SH-SY5Y (cell line): ENCODE measurements around the gene NAPG.

Experiments
- GATA2 ChIP-seq: IDR thresholded peaks from 2 replicates; pipeline ENCODE4 v1.6.1; 2011; ENCODE audit warnings: mild to moderate bottlenecking, low read depth, low read length
- GATA3 ChIP-seq: IDR thresholded peaks from 2 replicates; pipeline ENCODE4 v1.6.1; 2011; ENCODE audit warnings: low read depth, mild to moderate bottlenecking, low read length, moderate library complexity

The NAPG gene

GRCh38 chr18:10524507-10525370 is 1.1 kb upstream of the NAPG start:
- TF ChIP-seq GATA3, result no peak
- no peak for TF ChIP-seq GATA2

- TF ChIP-seq GATA2 (no peak), GATA3 (no peak)
Observed at GRCh38 chr18:10525371-10525691, 496 bp upstream of the NAPG start.

- no peak for TF ChIP-seq GATA2
- no peak for TF ChIP-seq GATA3
Observed at GRCh38 chr18:10526561-10526949, 728 bp downstream of the NAPG start.

GRCh38 chr18:10528439-10528838 is 2.6 kb downstream of the NAPG start:
- TF ChIP-seq GATA2 (no peak), GATA3 (no peak)

- TF ChIP-seq GATA2, result no peak
- no peak for TF ChIP-seq GATA3
Observed at GRCh38 chr18:10530002-10530401, 4.2 kb downstream of the NAPG start.

GRCh38 chr18:10530852-10531251 is 5.0 kb downstream of the NAPG start:
- no peak for TF ChIP-seq GATA2
- TF ChIP-seq GATA3, result no peak

GRCh38 chr18:10533111-10533510 is 7.3 kb downstream of the NAPG start:
- TF ChIP-seq GATA2 (no peak), GATA3 (no peak)

GRCh38 chr18:10536280-10536679 is 10.5 kb downstream of the NAPG start:
- TF ChIP-seq GATA3 (no peak), GATA2 (no peak)

GRCh38 chr18:10537765-10538164 is 11.9 kb downstream of the NAPG start:
- TF ChIP-seq GATA3 (no peak), GATA2 (no peak)

GRCh38 chr18:10543277-10543676 is 17.4 kb downstream of the NAPG start:
- no peak for TF ChIP-seq GATA2
- no peak for TF ChIP-seq GATA3

- TF ChIP-seq GATA3 (no peak), GATA2 (no peak)
Observed at GRCh38 chr18:10544093-10544748, 18.4 kb downstream of the NAPG start.

- TF ChIP-seq GATA2 (no peak), GATA3 (no peak)
Observed at GRCh38 chr18:10546557-10547300, 20.9 kb downstream of the NAPG start.

- TF ChIP-seq GATA3 (no peak), GATA2 (no peak)
Observed at GRCh38 chr18:10552226-10552625, 26.4 kb downstream of the NAPG start.

- TF ChIP-seq GATA2 (no peak), GATA3 (no peak)
Observed at GRCh38 chr18:10557085-10557677, 31.4 kb downstream of the NAPG start.
